HepG2 (cell line): Measurements from ENCODE around the gene DERL2. TPM values are rescaled to one million over a fixed set of nuclear protein-coding genes. Genes with fewer than 3 reads are reported as not detected.

ENCODE experiments used
- BRCA1 ChIP-seq: sonication (generic); formaldehyde crosslinking; IDR thresholded peaks from 2 replicates; pipeline ENCODE4 v1.4.0; 2020; ENCODE audit warnings: missing genetic modification reagents
- EHMT2 ChIP-seq: fragments of 200-600 bp; sonication (generic); IDR thresholded peaks from 2 replicates; pipeline ENCODE4 v1.7.0; 2017; ENCODE audit warnings: antibody characterized with exemption, low read depth, low read length, borderline replicate concordance
- NONO ChIP-seq, 2 experiments: fragments of 450-650 bp in 1 of 2; sonication (generic) in 1 of 2; formaldehyde crosslinking in 1 of 2; IDR thresholded peaks in 1 of 2; conservative IDR thresholded peaks in 1 of 2; 2 replicates each; pipeline versions ENCODE4 v1.6.1 to v1.8.0; 2017 to 2022; ENCODE audit warnings: mild to moderate bottlenecking in 1 of 2, missing genetic modification reagents in 1 of 2, moderate library complexity in 1 of 2
- REXO4 ChIP-seq: sonication (generic); formaldehyde crosslinking; IDR thresholded peaks from 2 replicates; pipeline ENCODE4 v1.8.0; 2022; ENCODE audit warnings: missing genetic modification reagents, mild to moderate bottlenecking, borderline replicate concordance
- RXRB ChIP-seq: IDR thresholded peaks from 2 replicates; pipeline ENCODE4 v1.6.1; 2016; ENCODE audit warnings: borderline replicate concordance, missing genetic modification reagents, missing compliant biosample characterization
- SAP130 ChIP-seq: IDR thresholded peaks from 2 replicates; pipeline ENCODE4 v1.6.1; 2016; ENCODE audit warnings: low read depth
- SNRNP70 ChIP-seq: fragments of 200-400 bp; formaldehyde crosslinking; IDR thresholded peaks from 2 replicates; pipeline ENCODE4 v1.6.1; 2017; ENCODE audit warnings: mild to moderate bottlenecking, low read depth, low read length, moderate library complexity
- TAF15 ChIP-seq: fragments of 200-400 bp; formaldehyde crosslinking; IDR thresholded peaks from one replicate; pipeline ENCODE4 v1.6.1; 2018; ENCODE audit warnings: mild to moderate bottlenecking, low read depth, low read length; ENCODE audit not compliant: poor library complexity, severe bottlenecking
- ZBTB1 ChIP-seq: sonication (generic); formaldehyde crosslinking; IDR thresholded peaks from 2 replicates; pipeline ENCODE4 v1.4.0; 2020; ENCODE audit warnings: missing genetic modification reagents, borderline replicate concordance
- ZMAT3 ChIP-seq: sonication (generic); formaldehyde crosslinking; conservative IDR thresholded peaks from 2 replicates; pipeline ENCODE4 v1.7.0; 2021; ENCODE audit warnings: missing genetic modification reagents
- ZNF577 ChIP-seq: sonication (generic); formaldehyde crosslinking; IDR thresholded peaks from 2 replicates; pipeline ENCODE4 v1.4.0; 2020; ENCODE audit warnings: mild to moderate bottlenecking, low read depth, missing genetic modification reagents, borderline replicate concordance
- ZNF724P ChIP-seq: sonication (generic); formaldehyde crosslinking; IDR thresholded peaks from 2 replicates; pipeline ENCODE4 v1.8.0; 2022; ENCODE audit warnings: missing genetic modification reagents, borderline replicate concordance
- ZNF746 ChIP-seq: sonication (generic); formaldehyde crosslinking; IDR thresholded peaks from 2 replicates; pipeline ENCODE4 v1.8.0; 2022; ENCODE audit warnings: mild to moderate bottlenecking, missing genetic modification reagents
- ZNF773 ChIP-seq: sonication (generic); formaldehyde crosslinking; IDR thresholded peaks from 2 replicates; pipeline ENCODE4 v1.4.0; 2020; ENCODE audit warnings: missing genetic modification reagents, borderline replicate concordance
- ZSCAN22 ChIP-seq: sonication (generic); formaldehyde crosslinking; IDR thresholded peaks from 2 replicates; pipeline ENCODE4 v1.4.0; 2020; ENCODE audit warnings: mild to moderate bottlenecking, missing genetic modification reagents
- polyA plus RNA-seq, 8 experiments: library from polyadenylated mRNA; depleted of rRNA in 3 of 8; stranded (reverse) in 7 of 8; unstranded in 1 of 8; fragments of >200 nt; fragmentation: Illumina TruSeq in 4 of 8; extraction: Trizol in 4 of 8; gene quantifications; 2 replicates each; pipeline versions ENCODE4 v1.2.1 to v1.2.3, GENCODE V29; 2011 to 2016; ENCODE audit warnings: low read depth in 4 of 8, missing spikeins in 1 of 8, mixed read lengths in 1 of 8; ENCODE audit not compliant: insufficient read depth in 1 of 8
- total RNA-seq, 5 experiments: library from RNA; depleted of rRNA; stranded (reverse); fragments of >200 nt; fragmentation: Illumina TruSeq; extraction: Trizol; gene quantifications; 2 replicates each; pipeline ENCODE4 v1.2.3, GENCODE V29; 2016; ENCODE audit warnings: low read depth in 1 of 5
- TF ChIP-seq, protein P1 (sequence below): sonication (generic); formaldehyde crosslinking; IDR thresholded peaks from 2 replicates; pipeline ENCODE4 v1.8.1; 2022; ENCODE audit warnings: low read depth, mild to moderate bottlenecking, missing genetic modification reagents
- TF ChIP-seq, protein P2 (sequence below): sonication (generic); formaldehyde crosslinking; IDR thresholded peaks from 2 replicates; pipeline ENCODE4 v1.5.0; 2020; ENCODE audit warnings: missing genetic modification reagents
- TF ChIP-seq, protein P3 (sequence below): sonication (generic); formaldehyde crosslinking; IDR thresholded peaks from 2 replicates; pipeline ENCODE4 v1.5.1; 2020; ENCODE audit warnings: missing genetic modification reagents, mild to moderate bottlenecking, borderline replicate concordance
- TF ChIP-seq, protein P4 (sequence below): sonication (generic); formaldehyde crosslinking; IDR thresholded peaks from 2 replicates; pipeline ENCODE4 v1.4.0; 2020; ENCODE audit warnings: missing genetic modification reagents

Gene DERL2
- total and polyA plus RNA-seq, 2 of the 13 experiments (the other 11 are each of a cell fraction or from before 2014, with no cell fraction given): 59.3 to 65.2 TPM

DNA sequence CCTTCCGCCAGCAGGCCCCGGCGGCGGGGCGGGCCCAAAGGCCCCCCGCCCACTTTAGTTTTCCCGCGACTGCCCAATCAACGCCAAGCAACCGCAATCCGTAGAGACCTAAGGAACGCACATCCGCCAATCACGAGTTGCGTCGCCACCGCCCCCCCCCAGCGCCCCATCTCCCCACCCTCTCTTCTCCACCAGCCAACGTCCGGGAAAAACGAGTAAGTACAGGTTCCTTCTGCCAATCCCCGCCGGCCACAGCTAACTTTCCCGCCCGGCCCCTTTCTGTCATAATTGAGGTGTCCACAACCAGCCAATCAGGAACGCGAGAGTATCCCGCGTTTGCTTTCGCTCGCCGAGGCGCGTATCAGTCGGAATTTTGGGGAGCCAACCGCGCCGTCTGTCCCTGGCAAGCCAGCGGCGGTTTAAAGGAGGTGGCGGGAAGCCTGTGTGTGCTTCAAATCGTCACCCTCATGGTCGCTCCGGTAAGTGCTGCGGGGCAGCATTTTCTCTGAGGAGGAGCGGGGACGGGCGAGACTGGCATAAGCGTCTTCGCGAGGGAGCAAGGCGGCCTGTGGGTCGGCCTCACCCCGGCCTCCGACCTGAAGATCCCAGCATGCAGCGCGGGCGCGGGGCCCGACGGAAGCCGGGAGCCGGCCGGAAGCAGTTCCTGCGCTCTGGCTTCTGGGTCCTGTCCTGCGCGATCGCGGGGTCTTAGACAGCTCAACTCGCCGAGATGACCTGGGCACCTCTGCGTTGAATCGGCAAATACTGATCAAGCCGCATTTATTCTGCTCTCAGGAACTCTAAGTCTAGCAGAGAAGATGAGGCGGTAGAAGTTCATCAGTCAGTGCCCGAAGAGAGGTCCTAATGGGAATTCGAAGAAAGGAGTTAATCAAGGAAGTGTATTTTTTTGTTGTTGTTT is 487 bp upstream of the DERL2 start, which contains the start of gene MIS12 (continued):
- no peak for TF ChIP-seq SNRNP70
- TF ChIP-seq, protein P1, sequence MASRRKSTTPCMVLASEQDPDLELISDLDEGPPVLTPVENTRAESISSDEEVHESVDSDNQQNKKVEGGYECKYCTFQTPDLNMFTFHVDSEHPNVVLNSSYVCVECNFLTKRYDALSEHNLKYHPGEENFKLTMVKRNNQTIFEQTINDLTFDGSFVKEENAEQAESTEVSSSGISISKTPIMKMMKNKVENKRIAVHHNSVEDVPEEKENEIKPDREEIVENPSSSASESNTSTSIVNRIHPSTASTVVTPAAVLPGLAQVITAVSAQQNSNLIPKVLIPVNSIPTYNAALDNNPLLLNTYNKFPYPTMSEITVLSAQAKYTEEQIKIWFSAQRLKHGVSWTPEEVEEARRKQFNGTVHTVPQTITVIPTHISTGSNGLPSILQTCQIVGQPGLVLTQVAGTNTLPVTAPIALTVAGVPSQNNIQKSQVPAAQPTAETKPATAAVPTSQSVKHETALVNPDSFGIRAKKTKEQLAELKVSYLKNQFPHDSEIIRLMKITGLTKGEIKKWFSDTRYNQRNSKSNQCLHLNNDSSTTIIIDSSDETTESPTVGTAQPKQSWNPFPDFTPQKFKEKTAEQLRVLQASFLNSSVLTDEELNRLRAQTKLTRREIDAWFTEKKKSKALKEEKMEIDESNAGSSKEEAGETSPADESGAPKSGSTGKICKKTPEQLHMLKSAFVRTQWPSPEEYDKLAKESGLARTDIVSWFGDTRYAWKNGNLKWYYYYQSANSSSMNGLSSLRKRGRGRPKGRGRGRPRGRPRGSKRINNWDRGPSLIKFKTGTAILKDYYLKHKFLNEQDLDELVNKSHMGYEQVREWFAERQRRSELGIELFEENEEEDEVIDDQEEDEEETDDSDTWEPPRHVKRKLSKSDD (CRISPR knock-in tag): peak; percentile 81
- no peak for TF ChIP-seq BRCA1
- TF ChIP-seq ZNF724P (CRISPR knock-in tag): peak; percentile 51; the same call in 1 of the 2 replicates
- no peak for TF ChIP-seq NONO (IDR thresholded peaks at IDR 0.05)
- peak; percentile 83 for TF ChIP-seq NONO (CRISPR knock-in tag; conservative IDR thresholded peaks at IDR 0.05)
- TF ChIP-seq, protein P2, sequence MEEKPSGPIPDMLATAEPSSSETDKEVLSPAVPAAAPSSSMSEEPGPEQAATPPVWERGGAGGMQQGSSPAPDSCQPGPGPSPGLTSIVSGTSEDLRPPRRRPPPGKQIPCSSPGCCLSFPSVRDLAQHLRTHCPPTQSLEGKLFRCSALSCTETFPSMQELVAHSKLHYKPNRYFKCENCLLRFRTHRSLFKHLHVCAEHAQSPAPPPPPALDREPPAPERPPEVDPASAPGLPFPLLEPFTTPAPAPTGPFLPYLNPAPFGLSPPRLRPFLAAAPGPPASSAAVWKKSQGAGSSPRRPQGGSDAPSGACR (CRISPR knock-in tag): peak; percentile 86; the same call in 1 of the 2 replicates
- peak; percentile 73 for TF ChIP-seq TAF15
- no peak for TF ChIP-seq ZNF577
- peak; percentile 57 for TF ChIP-seq RXRB
- TF ChIP-seq EHMT2: no peak
- TF ChIP-seq, protein P3, sequence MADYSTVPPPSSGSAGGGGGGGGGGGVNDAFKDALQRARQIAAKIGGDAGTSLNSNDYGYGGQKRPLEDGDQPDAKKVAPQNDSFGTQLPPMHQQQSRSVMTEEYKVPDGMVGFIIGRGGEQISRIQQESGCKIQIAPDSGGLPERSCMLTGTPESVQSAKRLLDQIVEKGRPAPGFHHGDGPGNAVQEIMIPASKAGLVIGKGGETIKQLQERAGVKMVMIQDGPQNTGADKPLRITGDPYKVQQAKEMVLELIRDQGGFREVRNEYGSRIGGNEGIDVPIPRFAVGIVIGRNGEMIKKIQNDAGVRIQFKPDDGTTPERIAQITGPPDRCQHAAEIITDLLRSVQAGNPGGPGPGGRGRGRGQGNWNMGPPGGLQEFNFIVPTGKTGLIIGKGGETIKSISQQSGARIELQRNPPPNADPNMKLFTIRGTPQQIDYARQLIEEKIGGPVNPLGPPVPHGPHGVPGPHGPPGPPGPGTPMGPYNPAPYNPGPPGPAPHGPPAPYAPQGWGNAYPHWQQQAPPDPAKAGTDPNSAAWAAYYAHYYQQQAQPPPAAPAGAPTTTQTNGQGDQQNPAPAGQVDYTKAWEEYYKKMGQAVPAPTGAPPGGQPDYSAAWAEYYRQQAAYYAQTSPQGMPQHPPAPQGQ (CRISPR knock-in tag): no peak
- TF ChIP-seq SAP130 (CRISPR knock-in tag): peak; percentile 92
- no peak for TF ChIP-seq ZNF773 (CRISPR knock-in tag)
- TF ChIP-seq ZBTB1 (CRISPR knock-in tag): peak; percentile 60; the same call in 1 of the 2 replicates
- peak; percentile 67; the same call in 1 of the 2 replicates for TF ChIP-seq ZNF746 (CRISPR knock-in tag)
- TF ChIP-seq REXO4: peak; percentile 70; the same call in 1 of the 2 replicates
- TF ChIP-seq, protein P4, sequence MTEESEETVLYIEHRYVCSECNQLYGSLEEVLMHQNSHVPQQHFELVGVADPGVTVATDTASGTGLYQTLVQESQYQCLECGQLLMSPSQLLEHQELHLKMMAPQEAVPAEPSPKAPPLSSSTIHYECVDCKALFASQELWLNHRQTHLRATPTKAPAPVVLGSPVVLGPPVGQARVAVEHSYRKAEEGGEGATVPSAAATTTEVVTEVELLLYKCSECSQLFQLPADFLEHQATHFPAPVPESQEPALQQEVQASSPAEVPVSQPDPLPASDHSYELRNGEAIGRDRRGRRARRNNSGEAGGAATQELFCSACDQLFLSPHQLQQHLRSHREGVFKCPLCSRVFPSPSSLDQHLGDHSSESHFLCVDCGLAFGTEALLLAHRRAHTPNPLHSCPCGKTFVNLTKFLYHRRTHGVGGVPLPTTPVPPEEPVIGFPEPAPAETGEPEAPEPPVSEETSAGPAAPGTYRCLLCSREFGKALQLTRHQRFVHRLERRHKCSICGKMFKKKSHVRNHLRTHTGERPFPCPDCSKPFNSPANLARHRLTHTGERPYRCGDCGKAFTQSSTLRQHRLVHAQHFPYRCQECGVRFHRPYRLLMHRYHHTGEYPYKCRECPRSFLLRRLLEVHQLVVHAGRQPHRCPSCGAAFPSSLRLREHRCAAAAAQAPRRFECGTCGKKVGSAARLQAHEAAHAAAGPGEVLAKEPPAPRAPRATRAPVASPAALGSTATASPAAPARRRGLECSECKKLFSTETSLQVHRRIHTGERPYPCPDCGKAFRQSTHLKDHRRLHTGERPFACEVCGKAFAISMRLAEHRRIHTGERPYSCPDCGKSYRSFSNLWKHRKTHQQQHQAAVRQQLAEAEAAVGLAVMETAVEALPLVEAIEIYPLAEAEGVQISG (CRISPR knock-in tag): peak; percentile 91
- TF ChIP-seq ZSCAN22: no peak
- TF ChIP-seq ZMAT3: peak; percentile 80; the same call in 1 of the 2 replicates
